Glutamatergic neuron (in vitro differentiated cells): ENCODE results near the gene NEURL1B. TPM values are rescaled to one million over a fixed set of nuclear protein-coding genes. Genes with fewer than 3 reads are reported as not detected.
"Not testable (repeated sequence)": the region's sequence is repeated elsewhere in the genome, so short reads cannot be mapped to it uniquely, and the experiment has no call there.

Experiments
- DNase-seq: peaks from one replicate; pipeline ENCODE4 v3.0.0; 2022
- H3K27ac Mint-ChIP-seq: one replicate; pipeline ENCODE4 v1.8.0; 2020; ENCODE audit warnings: mild to moderate bottlenecking, mixed read lengths, inconsistent platforms; ENCODE audit not compliant: unreplicated experiment
- H3K27me3 Mint-ChIP-seq: one replicate; pipeline ENCODE4 v1.8.0; 2020; ENCODE audit warnings: mild to moderate bottlenecking, moderate library complexity, mixed read lengths, inconsistent platforms; ENCODE audit not compliant: unreplicated experiment
- H3K36me3 Mint-ChIP-seq: one replicate; pipeline ENCODE4 v1.8.0; 2020; ENCODE audit warnings: mild to moderate bottlenecking, mixed read lengths, inconsistent platforms; ENCODE audit not compliant: unreplicated experiment
- H3K4me1 Mint-ChIP-seq: one replicate; pipeline ENCODE4 v1.8.0; 2020; ENCODE audit warnings: mild to moderate bottlenecking, low read depth, mixed read lengths, inconsistent platforms; ENCODE audit not compliant: unreplicated experiment
- H3K4me3 Mint-ChIP-seq: one replicate; pipeline ENCODE4 v1.8.0; 2020; ENCODE audit warnings: mild to moderate bottlenecking, mixed read lengths, inconsistent platforms; ENCODE audit not compliant: unreplicated experiment
- H3K9me3 Mint-ChIP-seq: one replicate; pipeline ENCODE4 v1.8.0; 2020; ENCODE audit warnings: mild to moderate bottlenecking, moderate library complexity, mixed read lengths, inconsistent platforms; ENCODE audit not compliant: unreplicated experiment
- total RNA-seq: library from RNA; stranded (reverse); fragmentation: NEBNext Ultra II Directional; extraction: Animal tissue kit (Norgen Biotek cat#: 25700); gene quantifications from one replicate; pipeline ENCODE4 v1.2.1, GENCODE V29; 2021; ENCODE audit not compliant: unreplicated experiment
- TF ChIP-seq, protein P1 (sequence below): fragments of 200-600 bp; sonication (generic); IDR thresholded peaks from one replicate; pipeline ENCODE4 v1.5.0; 2021; ENCODE audit not compliant: partially characterized antibody, unreplicated experiment

The NEURL1B gene
- total RNA-seq, 1 donor from 2014 or later, result 11.4 TPM

GRCh38 chr5:172708183-172708505 is 67.1 kb downstream of the NEURL1B start:
- TF ChIP-seq, protein P1, sequence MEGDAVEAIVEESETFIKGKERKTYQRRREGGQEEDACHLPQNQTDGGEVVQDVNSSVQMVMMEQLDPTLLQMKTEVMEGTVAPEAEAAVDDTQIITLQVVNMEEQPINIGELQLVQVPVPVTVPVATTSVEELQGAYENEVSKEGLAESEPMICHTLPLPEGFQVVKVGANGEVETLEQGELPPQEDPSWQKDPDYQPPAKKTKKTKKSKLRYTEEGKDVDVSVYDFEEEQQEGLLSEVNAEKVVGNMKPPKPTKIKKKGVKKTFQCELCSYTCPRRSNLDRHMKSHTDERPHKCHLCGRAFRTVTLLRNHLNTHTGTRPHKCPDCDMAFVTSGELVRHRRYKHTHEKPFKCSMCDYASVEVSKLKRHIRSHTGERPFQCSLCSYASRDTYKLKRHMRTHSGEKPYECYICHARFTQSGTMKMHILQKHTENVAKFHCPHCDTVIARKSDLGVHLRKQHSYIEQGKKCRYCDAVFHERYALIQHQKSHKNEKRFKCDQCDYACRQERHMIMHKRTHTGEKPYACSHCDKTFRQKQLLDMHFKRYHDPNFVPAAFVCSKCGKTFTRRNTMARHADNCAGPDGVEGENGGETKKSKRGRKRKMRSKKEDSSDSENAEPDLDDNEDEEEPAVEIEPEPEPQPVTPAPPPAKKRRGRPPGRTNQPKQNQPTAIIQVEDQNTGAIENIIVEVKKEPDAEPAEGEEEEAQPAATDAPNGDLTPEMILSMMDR, result no peak
- Mint-ChIP-seq H3K4me1 (peaks cover 21% of the 10 kb centered on the region), H3K27ac (no peak overlapping the region), H3K9me3 (peaks cover 4% of the 10 kb centered on the region), H3K36me3 (peaks cover 7% of the 10 kb centered on the region), H3K4me3 (no peak overlapping the region), H3K27me3 (peaks cover 10% of the 10 kb centered on the region)
- DNase-seq, result no peak

GRCh38 chr5:172710676-172711075 is 69.6 kb downstream of the NEURL1B start:
- Mint-ChIP-seq H3K27ac (no peak overlapping the region), H3K4me3 (no peak overlapping the region), H3K36me3 (no peaks in the 10 kb centered on the region), H3K4me1 (peaks cover 24% of the 10 kb centered on the region), H3K27me3 (peaks cover 7% of the 10 kb centered on the region), H3K9me3 (peaks cover 5% of the 10 kb centered on the region)
- TF ChIP-seq, protein P1, result no peak
- DNase-seq, result no peak

DNA sequence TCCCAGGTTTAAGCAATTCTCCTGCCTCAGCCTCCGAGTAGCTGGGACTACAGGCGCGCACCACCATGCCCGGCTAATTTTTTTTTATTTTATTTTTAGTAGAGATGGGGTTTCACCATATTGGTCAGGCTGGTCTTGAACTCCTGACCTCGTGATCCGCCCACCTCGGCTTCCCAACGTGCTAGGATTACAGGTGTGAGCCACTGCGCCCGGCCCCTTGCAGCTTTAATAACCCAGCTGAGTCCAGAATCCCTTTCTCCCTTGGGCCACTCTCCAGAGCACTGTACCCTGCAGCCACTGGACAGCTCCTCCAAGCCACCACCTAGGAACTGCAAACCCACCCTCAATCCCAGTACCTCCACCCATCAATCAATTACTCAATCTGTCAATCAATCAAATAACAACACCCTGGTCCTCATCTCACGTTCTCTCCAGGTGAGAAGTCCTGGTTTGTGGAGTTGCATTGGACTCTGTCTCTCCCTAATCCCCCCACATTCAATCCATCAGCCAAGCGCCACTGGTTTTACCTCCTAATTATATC is 70.3 kb downstream of the NEURL1B start:
- not testable (repeated sequence) for H3K9me3 Mint-ChIP-seq, DNase-seq, H3K4me3 Mint-ChIP-seq

DNA sequence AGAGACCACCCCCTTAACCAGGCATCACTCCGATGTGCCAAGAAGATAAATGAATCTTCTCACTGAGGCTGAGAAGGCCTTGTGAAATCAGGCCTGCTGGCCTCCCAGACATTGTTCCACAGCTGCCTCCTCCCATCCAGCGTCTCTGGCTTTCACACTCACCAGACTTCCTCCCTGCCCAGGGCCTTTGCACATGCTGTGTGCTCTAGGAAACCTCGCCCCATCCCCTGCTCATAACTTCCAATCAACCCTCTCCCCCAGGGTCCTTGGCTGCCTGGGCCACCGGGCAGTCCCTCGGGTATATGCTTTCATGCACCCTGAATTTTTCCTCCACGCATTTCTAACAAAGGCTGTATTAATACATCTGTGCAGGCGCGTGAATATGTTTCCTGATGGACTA is 71.5 kb downstream of the NEURL1B start:
- peaks cover 1% of the 10 kb centered on the region for H3K9me3 Mint-ChIP-seq
- H3K36me3 Mint-ChIP-seq, result no peaks in the 10 kb centered on the region
- H3K27ac Mint-ChIP-seq, result no peak overlapping the region
- peaks cover 10% of the 10 kb centered on the region for H3K4me1 Mint-ChIP-seq
- peaks cover 2% of the 10 kb centered on the region for H3K27me3 Mint-ChIP-seq
- no peak overlapping the region for H3K4me3 Mint-ChIP-seq
- TF ChIP-seq, protein P1, result no peak
- no peak for DNase-seq

More for the DNA sequence above, 70.3 kb downstream of the NEURL1B start:
- H3K4me1 Mint-ChIP-seq, result peaks cover 20% of the 10 kb centered on the region
- not testable (repeated sequence) for H3K27me3 Mint-ChIP-seq, H3K36me3 Mint-ChIP-seq, H3K27ac Mint-ChIP-seq

GRCh38 chr5:172713113-172713808 is 72.2 kb downstream of the NEURL1B start:
- Mint-ChIP-seq H3K36me3 (no peaks in the 10 kb centered on the region), H3K27ac (no peak overlapping the region), H3K27me3 (peaks cover 2% of the 10 kb centered on the region), H3K4me3 (no peak overlapping the region), H3K4me1 (peaks cover 7% of the 10 kb centered on the region), H3K9me3 (peaks cover 1% of the 10 kb centered on the region)
- peak; percentile 89 for DNase-seq
- TF ChIP-seq, protein P1, result peak; percentile 98
